Nephron (organoid): Measurements from ENCODE around the gene SDF4.

Experiments
- H3K27ac Mint-ChIP-seq, 3 experiments: 2 replicates each; pipeline ENCODE4 v1.8.0; 2020; ENCODE audit warnings: mixed read lengths in 3 of 3, mild to moderate bottlenecking in 2 of 3, moderate library complexity in 1 of 3
- H3K27me3 Mint-ChIP-seq: 2 replicates; pipeline ENCODE4 v1.8.0; 2021; ENCODE audit warnings: low read depth, mild to moderate bottlenecking, moderate library complexity, mixed read lengths
- H3K36me3 Mint-ChIP-seq: 2 replicates; pipeline ENCODE4 v1.8.0; 2020; ENCODE audit warnings: low read depth, mixed read lengths
- H3K4me1 Mint-ChIP-seq: 2 replicates; pipeline ENCODE4 v1.8.0; 2020; ENCODE audit warnings: mixed read lengths
- H3K4me3 Mint-ChIP-seq, 3 experiments: 2 replicates each; pipeline ENCODE4 v1.8.0; 2020; ENCODE audit warnings: mild to moderate bottlenecking in 3 of 3, mixed read lengths in 3 of 3, moderate library complexity in 2 of 3
- H3K9me3 Mint-ChIP-seq: 2 replicates; pipeline ENCODE4 v1.8.0; 2020; ENCODE audit warnings: mixed read lengths
- TF ChIP-seq, protein P1 (sequence below), 3 experiments: fragments of 200-600 bp; sonication (generic); IDR thresholded peaks; one replicate each; pipeline ENCODE4 v1.5.0; 2021; ENCODE audit warnings: antibody characterized with exemption in 3 of 3; ENCODE audit not compliant: unreplicated experiment in 3 of 3

The SDF4 gene

DNA sequence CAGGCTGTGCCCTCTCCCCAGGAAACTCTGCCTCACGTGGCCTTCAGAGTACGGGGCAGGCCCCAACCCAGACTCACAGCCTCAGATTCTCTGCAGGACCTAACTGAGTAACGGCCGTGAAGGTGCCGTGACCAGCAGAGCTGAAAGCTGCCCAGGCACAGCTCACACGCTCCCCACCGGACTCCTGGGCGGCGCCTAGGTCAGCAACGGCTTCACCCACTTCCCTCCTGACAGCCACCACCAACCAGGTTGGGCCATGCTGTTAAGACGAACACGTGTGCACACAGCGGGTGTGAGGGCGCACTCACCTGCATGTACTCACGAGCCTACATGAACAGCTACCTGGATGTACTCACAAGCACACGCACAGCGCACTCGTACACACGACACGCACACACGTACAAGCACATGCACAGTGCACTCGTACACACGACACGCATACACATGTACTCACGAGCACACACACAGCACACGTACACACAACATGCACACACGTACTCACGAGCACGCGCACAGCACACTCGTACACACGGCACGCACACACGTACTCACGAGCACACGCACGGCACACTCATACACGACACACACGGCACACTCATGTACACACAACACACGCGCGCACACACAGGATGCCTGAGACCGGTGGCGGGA, 9.1 kb downstream of the SDF4 start:
- no peak overlapping the region for H3K27ac Mint-ChIP-seq
- no peaks in the 10 kb centered on the region for H3K9me3 Mint-ChIP-seq
- no peaks in the 10 kb centered on the region for H3K27me3 Mint-ChIP-seq
- H3K36me3 Mint-ChIP-seq: peaks cover 38% of the 10 kb centered on the region
- H3K4me1 Mint-ChIP-seq: no peaks in the 10 kb centered on the region
- TF ChIP-seq, protein P1, sequence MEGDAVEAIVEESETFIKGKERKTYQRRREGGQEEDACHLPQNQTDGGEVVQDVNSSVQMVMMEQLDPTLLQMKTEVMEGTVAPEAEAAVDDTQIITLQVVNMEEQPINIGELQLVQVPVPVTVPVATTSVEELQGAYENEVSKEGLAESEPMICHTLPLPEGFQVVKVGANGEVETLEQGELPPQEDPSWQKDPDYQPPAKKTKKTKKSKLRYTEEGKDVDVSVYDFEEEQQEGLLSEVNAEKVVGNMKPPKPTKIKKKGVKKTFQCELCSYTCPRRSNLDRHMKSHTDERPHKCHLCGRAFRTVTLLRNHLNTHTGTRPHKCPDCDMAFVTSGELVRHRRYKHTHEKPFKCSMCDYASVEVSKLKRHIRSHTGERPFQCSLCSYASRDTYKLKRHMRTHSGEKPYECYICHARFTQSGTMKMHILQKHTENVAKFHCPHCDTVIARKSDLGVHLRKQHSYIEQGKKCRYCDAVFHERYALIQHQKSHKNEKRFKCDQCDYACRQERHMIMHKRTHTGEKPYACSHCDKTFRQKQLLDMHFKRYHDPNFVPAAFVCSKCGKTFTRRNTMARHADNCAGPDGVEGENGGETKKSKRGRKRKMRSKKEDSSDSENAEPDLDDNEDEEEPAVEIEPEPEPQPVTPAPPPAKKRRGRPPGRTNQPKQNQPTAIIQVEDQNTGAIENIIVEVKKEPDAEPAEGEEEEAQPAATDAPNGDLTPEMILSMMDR (IDR thresholded peaks at IDR 0.05; ENCODE audit: unreplicated experiment in 3 of 3): no peak
- no peak overlapping the region for H3K4me3 Mint-ChIP-seq

DNA sequence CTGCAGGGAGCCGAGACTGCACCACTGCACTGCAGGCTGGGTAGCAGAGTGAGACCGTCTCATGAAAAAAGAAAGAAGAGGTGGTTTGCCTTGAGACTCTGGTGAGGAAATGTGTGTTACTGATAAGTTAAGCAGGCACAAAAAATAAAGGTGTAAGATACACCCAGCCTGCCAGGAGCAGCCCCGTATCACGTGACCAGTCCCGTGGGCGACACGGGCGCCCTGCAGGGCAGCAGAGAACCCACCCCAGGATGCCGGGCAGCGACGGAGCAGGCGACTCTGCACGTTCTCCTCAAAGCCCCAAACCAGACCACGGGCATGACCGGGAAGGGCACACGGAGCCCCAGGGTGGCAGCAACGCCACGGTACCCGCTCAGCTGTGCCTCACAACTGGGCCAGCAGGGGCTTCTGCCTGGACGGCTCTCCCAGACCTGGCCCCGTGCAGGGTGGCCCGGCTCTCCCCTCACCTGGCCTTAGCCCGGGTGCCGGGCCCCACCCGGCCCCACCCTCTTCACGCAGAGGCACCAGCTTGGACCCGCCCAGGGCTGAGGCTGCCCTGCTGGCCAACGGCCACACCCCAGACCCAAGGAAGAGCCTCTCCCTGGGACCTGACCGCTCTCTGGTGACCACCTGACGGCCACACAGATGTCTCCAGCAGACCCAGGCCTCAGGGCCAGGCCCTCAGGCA, 9.8 kb downstream of the SDF4 start:
- TF ChIP-seq, protein P1 (IDR thresholded peaks at IDR 0.05; ENCODE audit: unreplicated experiment in 3 of 3): no peak
- no peak overlapping the region for H3K27ac Mint-ChIP-seq
- no peaks in the 10 kb centered on the region for H3K9me3 Mint-ChIP-seq
- peaks cover 38% of the 10 kb centered on the region for H3K36me3 Mint-ChIP-seq
- no peak overlapping the region for H3K4me3 Mint-ChIP-seq
- H3K27me3 Mint-ChIP-seq: no peaks in the 10 kb centered on the region
- no peaks in the 10 kb centered on the region for H3K4me1 Mint-ChIP-seq

DNA sequence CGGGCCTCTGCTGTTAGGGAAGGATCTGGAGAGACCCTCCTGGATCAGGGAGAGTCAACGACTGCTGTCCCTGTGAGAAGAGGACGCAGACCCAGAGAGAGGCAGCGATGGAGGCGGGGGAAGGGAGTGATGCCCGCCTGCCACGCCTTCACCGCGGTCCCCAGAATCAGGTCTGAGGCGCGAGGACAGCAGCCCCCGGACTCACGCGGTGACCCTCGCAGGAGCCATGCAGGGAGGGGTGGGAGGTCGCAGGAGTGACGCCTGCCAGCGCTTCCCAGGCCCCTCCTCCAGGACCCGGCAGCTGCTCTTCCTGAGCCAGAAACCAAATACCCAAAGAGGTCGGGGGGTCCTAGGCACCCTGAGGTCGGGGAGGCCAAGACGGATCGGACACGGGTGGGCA, 11.6 kb downstream of the SDF4 start:
- H3K9me3 Mint-ChIP-seq: no peaks in the 10 kb centered on the region
- H3K36me3 Mint-ChIP-seq: peaks cover 33% of the 10 kb centered on the region
- H3K4me1 Mint-ChIP-seq: no peaks in the 10 kb centered on the region
- TF ChIP-seq, protein P1 (IDR thresholded peaks at IDR 0.05; ENCODE audit: unreplicated experiment in 3 of 3): no peak
- H3K27ac Mint-ChIP-seq: no peak overlapping the region
- H3K4me3 Mint-ChIP-seq: no peak overlapping the region
- no peaks in the 10 kb centered on the region for H3K27me3 Mint-ChIP-seq

DNA sequence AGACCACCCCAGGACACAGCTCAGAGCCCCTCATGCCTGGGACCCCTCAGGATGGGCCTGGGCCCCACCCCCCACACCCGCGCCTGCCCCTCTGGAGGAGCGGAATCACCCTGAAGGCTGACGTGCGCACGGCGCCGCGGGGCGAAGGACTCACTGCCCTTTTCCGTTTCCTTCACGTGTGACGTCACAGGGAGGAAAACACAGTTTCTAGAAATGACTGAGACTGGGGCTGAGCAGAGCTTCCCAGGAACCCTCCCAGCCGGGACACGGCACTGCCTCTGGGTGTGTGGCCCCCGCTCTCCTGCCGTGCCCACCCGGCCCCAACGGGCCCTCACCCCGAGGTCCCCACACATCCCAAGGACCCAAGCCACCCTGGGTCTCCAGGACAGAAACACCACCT, 12.5 kb downstream of the SDF4 start:
- Mint-ChIP-seq H3K27ac (no peak overlapping the region), H3K9me3 (no peaks in the 10 kb centered on the region), H3K27me3 (no peaks in the 10 kb centered on the region), H3K4me3 (no peak overlapping the region), H3K4me1 (no peaks in the 10 kb centered on the region), H3K36me3 (peaks cover 28% of the 10 kb centered on the region)
- TF ChIP-seq, protein P1 (IDR thresholded peaks at IDR 0.05; ENCODE audit: unreplicated experiment in 3 of 3): no peak

DNA sequence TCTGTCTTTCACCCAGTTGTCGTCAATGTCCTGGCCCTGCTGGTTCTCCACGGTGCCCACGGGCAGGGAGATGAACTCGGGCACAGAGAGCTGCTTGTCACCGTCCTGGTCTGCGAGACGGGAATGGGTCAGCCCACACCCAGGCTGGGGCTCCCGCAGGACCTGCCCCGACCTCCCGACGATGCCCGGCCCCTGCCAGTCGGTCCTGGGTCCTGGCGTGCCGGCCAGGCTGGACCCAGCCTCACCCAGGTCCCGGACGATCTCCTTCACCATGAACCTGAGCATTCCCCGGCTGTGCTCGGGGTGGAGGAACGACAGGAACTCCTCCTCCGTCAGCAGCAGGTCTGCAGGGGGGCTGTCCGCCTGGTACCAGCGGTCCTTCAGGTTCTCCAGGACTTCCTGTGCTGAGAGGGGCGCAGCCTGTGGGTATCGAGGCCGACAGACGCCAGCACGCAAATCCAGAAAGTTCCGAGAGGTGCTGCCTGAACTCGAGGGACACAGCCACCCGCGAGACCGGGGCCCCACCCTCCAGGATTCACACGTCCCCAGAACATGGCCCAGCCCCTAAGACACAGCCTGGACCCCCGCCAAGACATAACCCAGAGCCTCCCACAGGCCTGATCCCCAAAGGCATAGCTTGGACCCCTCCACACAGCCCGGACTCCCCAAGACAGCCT, 13.1 kb downstream of the SDF4 start:
- TF ChIP-seq, protein P1 (IDR thresholded peaks at IDR 0.05; ENCODE audit: unreplicated experiment in 3 of 3): no peak
- Mint-ChIP-seq H3K4me3 (no peak overlapping the region), H3K4me1 (no peaks in the 10 kb centered on the region), H3K9me3 (no peaks in the 10 kb centered on the region), H3K27ac (no peak overlapping the region), H3K27me3 (no peaks in the 10 kb centered on the region), H3K36me3 (peaks cover 28% of the 10 kb centered on the region)
